Measurements from ENCODE around the gene C11orf21.
"Not testable (repeated sequence)": the region's sequence is repeated elsewhere in the genome, so short reads cannot be mapped to it uniquely, and the experiment has no call there.

C11orf21 gene

DNA sequence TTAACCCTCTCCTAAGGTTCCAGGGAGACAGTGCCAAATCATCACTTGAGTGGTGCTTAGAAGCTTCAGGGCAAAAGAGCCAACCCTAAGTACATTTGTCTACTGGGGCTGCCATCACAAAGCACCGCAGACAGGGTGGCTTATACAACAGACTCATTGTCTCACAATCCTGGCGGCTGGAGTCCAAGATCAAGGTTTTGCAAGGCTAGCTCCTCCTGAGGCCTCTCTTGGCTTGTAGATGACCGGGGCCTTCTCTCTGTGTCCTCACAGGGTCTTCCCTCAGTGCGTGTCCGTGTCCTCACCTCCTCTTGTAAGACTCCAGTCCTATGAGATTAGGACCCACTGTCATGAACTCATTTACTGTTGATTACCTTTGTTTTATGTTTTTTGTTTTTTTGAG is 41.3 kb upstream of the C11orf21 start:
- TF ChIP-seq, protein P1, sequence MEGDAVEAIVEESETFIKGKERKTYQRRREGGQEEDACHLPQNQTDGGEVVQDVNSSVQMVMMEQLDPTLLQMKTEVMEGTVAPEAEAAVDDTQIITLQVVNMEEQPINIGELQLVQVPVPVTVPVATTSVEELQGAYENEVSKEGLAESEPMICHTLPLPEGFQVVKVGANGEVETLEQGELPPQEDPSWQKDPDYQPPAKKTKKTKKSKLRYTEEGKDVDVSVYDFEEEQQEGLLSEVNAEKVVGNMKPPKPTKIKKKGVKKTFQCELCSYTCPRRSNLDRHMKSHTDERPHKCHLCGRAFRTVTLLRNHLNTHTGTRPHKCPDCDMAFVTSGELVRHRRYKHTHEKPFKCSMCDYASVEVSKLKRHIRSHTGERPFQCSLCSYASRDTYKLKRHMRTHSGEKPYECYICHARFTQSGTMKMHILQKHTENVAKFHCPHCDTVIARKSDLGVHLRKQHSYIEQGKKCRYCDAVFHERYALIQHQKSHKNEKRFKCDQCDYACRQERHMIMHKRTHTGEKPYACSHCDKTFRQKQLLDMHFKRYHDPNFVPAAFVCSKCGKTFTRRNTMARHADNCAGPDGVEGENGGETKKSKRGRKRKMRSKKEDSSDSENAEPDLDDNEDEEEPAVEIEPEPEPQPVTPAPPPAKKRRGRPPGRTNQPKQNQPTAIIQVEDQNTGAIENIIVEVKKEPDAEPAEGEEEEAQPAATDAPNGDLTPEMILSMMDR (IDR thresholded peaks at IDR 0.05; ENCODE audit: low read depth, low read length), result no peak
- no peak overlapping the region for H3K4me3 ChIP-seq (ENCODE audit: low read depth, low read length)

DNA sequence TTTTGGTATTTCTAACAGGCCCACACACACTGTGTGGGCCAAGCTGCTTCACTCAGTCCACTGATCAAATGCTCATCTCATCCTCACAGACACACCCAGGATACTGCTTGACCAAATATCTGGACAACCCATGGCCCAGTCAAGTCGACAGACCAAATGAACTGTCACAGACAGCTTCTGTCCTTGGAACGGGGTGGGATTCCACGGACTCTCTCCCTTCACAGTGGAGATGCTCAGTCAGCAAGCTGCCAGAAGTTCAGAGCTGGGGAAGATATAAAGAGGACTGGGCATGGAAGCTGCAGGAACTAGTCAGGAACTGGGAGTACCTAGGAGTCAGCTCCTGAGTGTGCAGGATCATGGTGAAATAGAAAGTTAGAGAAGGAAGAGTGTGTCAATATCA is 40.8 kb upstream of the C11orf21 start:
- H3K4me3 ChIP-seq (ENCODE audit: low read depth, low read length), result no peak overlapping the region
- TF ChIP-seq, protein P1 (IDR thresholded peaks at IDR 0.05; ENCODE audit: low read depth, low read length), result no peak

DNA sequence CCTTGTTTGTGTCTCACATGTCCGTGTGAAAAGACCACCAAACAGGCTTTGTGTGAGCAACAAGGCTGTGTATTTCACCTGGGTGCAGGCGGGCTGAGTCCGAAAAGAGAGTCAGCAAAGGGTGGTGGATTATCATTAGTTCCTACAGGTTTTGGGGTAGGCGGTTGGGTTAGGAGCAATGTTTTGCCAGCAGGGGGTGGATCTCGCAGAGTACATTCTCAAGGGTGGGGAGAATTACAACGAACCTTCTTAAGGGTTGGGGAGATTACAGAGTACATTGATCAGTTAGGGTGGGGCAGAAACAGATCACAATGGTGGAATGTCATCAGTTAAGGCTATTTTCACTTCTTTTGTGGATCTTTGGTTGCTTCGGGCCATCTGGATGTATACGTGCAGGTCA is 37.0 kb upstream of the C11orf21 start:
- H3K4me3 ChIP-seq (ENCODE audit: low read depth, low read length), result not testable (repeated sequence)

DNA sequence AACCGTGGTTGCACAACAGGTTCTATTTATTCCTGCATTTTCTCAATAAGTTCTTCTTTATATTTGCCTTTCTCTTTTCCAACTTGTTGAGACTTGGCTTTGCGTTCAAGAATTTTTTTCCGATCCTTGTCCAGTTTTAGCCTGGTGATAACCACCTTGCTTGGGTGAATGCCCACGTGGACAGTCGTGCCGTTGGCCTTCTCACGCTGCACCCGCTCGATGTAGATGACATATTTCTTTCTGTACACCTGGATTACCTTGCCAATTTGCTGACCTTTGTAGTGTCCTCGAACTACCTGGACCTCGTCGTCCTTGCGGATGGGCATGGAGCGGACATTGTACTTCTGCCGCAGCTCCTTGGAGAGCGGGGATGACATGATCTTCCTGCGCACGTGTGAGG is 33.6 kb upstream of the C11orf21 start:
- H3K4me3 ChIP-seq (ENCODE audit: low read depth, low read length), result not testable (repeated sequence)

DNA sequence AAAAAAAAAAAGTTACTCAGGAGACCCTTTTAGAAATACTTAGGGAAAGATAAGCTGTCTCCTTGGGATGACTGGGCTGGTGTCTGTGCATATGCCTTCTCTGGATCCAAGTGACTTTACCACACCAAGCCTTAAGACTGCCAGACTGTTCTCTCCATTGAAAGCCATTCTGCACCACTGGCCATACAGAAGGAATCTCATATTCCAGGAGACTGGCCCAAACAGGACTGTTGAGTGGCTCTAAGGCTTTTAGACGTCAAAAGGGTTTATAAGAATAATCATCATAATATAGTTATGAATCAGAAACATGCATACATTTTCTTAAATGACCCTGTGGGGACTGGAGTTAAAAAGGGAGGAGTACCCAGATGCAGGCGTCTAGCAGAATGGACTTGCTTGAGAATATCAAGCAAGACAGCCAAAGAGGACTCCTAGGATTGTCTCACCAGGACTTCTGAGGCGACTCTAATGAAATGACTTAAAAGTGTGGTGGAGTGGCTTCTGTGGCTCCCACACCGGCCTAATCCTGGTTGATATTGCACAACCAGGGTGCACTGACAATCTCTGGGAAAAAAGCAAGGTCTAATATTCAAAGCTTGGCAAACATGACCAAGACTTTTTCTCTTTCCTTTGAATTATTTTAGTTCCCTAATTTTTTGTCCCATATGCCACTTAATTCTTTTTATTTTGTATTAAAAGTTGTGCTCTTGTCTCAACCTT is 31.9 kb upstream of the C11orf21 start:
- not testable (repeated sequence) for H3K4me3 ChIP-seq (ENCODE audit: low read depth, low read length)

DNA sequence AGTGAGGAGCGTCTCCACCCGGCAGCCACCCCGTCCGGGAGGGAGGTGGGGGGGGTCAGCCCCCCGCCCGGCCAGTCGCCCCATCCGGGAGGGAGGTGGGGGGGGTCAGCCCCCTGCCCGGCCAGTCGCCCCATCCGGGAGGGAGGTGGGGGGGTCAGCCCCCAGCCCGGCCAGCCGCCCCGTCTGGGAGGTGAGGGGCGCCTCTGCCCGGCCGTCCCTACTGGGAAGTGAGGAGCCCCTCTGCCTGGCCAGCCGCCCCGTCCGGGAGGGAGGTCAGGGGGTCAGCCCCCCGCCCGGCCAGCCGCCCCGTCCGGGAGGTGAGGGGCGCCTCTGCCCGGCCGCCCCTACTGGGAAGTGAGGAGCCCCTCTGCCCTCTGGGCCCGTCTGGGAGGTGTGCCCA is 30.9 kb upstream of the C11orf21 start:
- H3K4me3 ChIP-seq (ENCODE audit: low read depth, low read length), result not testable (repeated sequence)

DNA sequence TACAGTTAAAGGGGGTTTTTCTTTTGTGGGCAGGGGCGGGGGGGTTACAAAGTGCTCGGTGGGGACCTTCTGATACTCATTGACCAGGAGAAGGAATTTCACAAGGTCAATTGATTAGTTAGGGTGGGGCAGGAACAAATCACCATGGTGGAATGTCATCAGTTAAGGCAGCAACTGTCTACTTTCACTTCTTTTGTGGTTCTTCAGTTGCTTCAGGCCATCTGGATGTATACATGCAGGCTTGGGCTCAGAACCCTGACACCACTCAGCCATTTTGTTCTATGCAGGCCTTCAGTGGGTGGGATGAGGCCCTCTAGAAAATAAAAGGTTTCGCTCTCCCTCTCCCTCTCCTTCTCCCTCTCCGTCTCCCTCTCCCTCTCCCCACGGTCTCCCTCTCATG is 29.7 kb upstream of the C11orf21 start:
- H3K4me3 ChIP-seq (ENCODE audit: low read depth, low read length), result no peak overlapping the region
- TF ChIP-seq, protein P1 (IDR thresholded peaks at IDR 0.05; ENCODE audit: low read depth, low read length), result no peak

DNA sequence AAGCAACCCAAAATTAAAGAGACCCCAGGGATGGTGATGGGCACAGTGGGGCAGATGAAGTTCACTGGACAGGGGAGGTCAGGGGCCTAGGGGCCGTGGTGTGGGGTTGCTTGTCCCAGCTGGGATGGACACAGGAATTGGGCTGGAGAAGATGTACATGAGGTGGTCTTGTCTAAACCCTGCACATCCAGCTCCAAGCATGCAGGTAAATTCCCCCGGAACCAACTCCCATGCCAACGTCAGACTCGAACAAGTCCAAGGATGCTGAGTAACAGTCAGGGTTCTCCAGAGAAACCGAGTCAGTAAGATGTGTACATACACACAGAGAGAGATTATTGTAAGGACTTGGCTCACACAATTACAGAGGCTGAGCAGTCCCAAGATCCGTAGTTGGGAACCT is 29.0 kb upstream of the C11orf21 start:
- TF ChIP-seq, protein P1 (IDR thresholded peaks at IDR 0.05; ENCODE audit: low read depth, low read length), result no peak
- H3K4me3 ChIP-seq (ENCODE audit: low read depth, low read length), result no peak overlapping the region

DNA sequence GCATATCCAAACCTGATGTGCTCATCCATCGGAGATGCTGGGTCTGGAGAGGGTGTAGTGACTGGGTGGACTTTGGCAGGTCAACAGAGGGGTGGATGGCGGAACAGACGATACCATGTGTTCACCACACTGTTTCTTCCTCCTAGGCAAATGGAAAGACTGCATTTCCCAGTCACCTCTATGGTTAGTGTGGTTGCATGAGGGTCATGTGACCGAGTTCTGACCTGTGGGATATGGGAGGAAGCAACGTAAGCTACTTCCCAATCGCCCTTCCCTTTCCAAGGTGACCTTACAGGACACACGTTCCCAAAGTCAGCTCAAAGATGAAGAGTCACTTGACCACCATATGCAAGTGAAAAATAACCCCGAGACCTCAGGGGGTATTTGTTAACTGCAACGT is 27.8 kb upstream of the C11orf21 start:
- TF ChIP-seq, protein P1 (IDR thresholded peaks at IDR 0.05; ENCODE audit: low read depth, low read length), result no peak
- H3K4me3 ChIP-seq (ENCODE audit: low read depth, low read length), result no peak overlapping the region
